IPS-15b (cell line): ENCODE data around the gene DCDC2C.

Experiments
- H3K27me3 ChIP-seq: one replicate; pipeline ENCODE4 v1.6.1; 2013; ENCODE audit warnings: low read length; ENCODE audit not compliant: control insufficient read depth, insufficient read depth
- H3K36me3 ChIP-seq: one replicate; pipeline ENCODE4 v1.6.1; 2013; ENCODE audit warnings: low read length; ENCODE audit not compliant: control insufficient read depth, insufficient read depth
- H3K4me1 ChIP-seq: one replicate; pipeline ENCODE4 v1.6.1; 2013; ENCODE audit warnings: mild to moderate bottlenecking, low read length; ENCODE audit not compliant: control insufficient read depth, insufficient read depth
- H3K4me3 ChIP-seq: one replicate; pipeline ENCODE4 v1.5.1; 2013; ENCODE audit warnings: low read depth, low read length
- H3K9ac ChIP-seq: one replicate; pipeline ENCODE4 v1.6.1; 2013; ENCODE audit warnings: low read depth, mild to moderate bottlenecking, low read length
- H3K9me3 ChIP-seq: one replicate; pipeline ENCODE4 v1.6.1; 2013; ENCODE audit warnings: mild to moderate bottlenecking, low read length; ENCODE audit not compliant: control insufficient read depth, insufficient read depth

DCDC2C gene

DNA sequence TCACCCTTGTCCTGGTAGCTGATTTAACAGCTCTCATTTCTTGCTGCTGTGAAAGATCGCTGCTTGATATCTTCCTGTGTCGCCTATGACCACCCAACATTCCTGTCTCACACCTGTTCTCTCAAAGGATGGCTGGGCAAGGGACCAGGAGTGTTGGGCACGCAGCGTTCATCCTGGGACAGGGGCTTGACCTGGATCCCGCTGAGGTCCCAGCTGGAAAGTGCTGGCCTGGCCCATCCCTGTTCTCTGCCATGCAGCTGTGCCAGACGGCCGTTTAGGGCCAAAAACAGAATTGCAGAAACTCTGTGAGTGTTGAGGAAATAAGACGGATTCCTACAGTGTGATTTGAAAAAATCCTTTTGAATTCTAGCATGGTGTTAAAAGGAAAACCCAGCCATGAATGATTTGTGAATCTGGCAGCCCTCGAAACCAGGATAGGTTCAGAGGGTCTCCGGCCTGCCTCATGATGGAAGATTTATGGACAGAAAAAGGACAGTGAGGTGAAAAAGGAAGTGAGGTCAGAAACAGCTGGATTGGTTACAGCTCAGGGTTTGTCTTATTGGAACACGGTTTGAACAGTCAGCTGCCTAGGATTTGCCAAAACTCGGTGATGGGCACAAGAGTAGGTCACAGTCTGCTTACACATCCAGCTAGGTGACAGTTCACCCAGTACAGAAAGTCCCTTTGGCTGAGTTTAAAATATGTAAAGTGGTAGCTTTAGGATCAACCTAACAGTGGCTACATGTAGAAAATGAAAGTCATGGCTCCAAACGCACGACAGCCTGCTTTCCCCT is 164.8 kb downstream of the DCDC2C start:
- H3K27me3 ChIP-seq: no peaks in the 10 kb centered on the region
- no peak overlapping the region for H3K9ac ChIP-seq
- H3K4me3 ChIP-seq: no peak overlapping the region
- no peaks in the 10 kb centered on the region for H3K9me3 ChIP-seq
- H3K4me1 ChIP-seq: no peaks in the 10 kb centered on the region
- no peaks in the 10 kb centered on the region for H3K36me3 ChIP-seq

DNA sequence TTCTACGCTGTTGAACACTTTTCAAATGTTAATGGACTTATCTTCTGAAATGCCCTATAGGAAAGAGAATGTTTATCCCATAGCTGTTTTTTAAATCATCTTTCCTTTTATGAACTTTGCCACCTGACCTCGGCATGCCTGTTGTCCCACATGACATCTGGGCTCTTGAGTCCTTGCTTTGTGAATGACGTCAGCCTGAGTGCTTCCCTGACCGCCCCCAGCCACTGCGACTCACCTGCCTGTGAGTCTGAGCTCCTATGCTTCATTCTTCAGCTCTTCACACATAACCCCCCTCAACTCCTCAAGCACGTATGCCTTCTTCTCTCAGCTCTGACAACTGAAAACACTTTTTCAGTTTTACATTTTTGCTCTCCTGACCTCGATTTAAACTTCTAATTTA is 166.8 kb downstream of the DCDC2C start:
- Histone ChIP-seq H3K4me1 (no peaks in the 10 kb centered on the region), H3K27me3 (no peaks in the 10 kb centered on the region), H3K9ac (no peak overlapping the region), H3K4me3 (no peak overlapping the region), H3K9me3 (no peaks in the 10 kb centered on the region), H3K36me3 (no peaks in the 10 kb centered on the region)

DNA sequence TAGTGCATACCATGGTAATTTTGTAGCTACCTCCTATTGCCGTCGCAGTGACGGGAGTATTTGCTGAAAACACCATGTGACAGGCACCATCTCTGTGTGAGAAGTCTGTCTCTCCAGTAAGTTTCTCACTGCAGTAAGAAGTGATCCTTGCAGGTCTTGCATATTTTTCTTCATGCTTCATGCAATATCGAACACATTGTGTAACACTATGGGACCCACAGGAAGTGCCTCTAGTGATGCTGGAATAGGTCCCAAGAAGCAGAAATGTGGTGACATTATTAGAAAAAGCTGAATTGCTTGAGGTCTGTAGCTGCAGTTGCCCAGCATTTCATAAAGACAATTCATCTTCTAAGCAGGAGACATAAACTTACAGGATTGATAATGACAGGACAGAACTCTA is 167.6 kb downstream of the DCDC2C start:
- H3K9ac ChIP-seq: no peak overlapping the region
- H3K27me3 ChIP-seq: no peaks in the 10 kb centered on the region
- H3K4me1 ChIP-seq: no peaks in the 10 kb centered on the region
- H3K36me3 ChIP-seq: no peaks in the 10 kb centered on the region
- no peak overlapping the region for H3K4me3 ChIP-seq
- H3K9me3 ChIP-seq: no peaks in the 10 kb centered on the region

DNA sequence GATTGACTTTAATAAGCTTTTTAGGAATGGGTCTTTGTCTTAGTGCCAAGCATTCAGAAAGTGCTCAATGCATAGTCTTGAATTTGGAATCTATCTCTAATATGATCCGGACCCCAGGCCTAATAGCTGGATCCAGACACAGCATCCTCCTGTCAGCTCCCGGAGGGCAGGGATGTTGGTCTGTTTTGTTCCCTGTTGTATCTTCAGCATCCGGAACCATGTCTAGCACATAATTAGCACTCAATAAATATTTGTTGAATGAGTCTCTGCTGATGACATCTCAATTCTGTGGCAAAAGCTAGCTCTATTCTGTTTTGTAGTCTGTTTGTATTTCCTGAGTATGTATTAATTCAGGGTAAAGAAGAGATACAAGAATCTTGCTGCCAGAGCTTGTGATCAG is 169.1 kb downstream of the DCDC2C start:
- Histone ChIP-seq H3K9ac (no peak overlapping the region), H3K9me3 (no peaks in the 10 kb centered on the region), H3K27me3 (no peaks in the 10 kb centered on the region), H3K4me1 (no peaks in the 10 kb centered on the region), H3K36me3 (no peaks in the 10 kb centered on the region), H3K4me3 (no peak overlapping the region)

DNA sequence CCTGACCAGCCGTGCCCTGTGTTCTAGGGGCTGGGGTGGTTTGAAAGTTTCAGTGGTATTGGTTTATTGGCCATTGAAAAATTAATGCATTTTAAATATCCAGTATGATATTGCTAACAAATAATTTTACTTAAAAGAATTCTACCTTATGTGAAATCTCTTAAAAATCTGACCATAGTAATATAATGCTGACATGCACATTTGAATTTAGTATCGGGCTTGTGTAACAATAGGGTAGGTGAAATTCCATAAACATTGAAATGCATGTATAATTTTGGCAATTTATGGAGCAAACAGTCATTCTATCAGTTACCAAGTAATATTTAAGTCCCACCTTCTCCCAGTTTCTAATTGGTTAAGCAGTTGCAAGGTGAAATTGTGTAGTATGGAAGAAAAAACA is 170.5 kb downstream of the DCDC2C start:
- H3K9ac ChIP-seq: no peak overlapping the region
- H3K9me3 ChIP-seq: no peaks in the 10 kb centered on the region
- no peaks in the 10 kb centered on the region for H3K36me3 ChIP-seq
- H3K4me3 ChIP-seq: no peak overlapping the region
- no peaks in the 10 kb centered on the region for H3K4me1 ChIP-seq
- no peaks in the 10 kb centered on the region for H3K27me3 ChIP-seq

DNA sequence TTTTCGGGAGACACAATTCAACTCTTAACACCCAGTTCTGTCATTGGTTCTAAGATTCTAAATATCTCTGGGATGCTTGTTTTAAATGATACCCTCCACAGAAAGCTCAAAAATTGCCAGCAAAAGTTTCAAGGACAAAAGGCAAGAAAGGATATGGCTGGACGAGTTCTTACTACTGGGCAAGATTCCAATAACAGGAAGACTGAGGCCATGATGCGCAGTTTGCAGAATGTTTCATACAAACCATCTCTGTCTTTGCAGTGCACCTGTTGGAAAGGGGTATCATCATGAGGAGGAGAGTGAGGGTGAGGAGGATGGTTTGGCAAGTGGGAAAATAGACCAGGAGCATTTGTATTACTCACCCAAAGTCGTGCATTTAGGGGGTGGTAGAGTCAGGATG is 172.8 kb downstream of the DCDC2C start:
- Histone ChIP-seq H3K27me3 (no peaks in the 10 kb centered on the region), H3K9me3 (no peaks in the 10 kb centered on the region), H3K36me3 (no peaks in the 10 kb centered on the region), H3K4me3 (no peak overlapping the region), H3K9ac (no peak overlapping the region), H3K4me1 (no peaks in the 10 kb centered on the region)

DNA sequence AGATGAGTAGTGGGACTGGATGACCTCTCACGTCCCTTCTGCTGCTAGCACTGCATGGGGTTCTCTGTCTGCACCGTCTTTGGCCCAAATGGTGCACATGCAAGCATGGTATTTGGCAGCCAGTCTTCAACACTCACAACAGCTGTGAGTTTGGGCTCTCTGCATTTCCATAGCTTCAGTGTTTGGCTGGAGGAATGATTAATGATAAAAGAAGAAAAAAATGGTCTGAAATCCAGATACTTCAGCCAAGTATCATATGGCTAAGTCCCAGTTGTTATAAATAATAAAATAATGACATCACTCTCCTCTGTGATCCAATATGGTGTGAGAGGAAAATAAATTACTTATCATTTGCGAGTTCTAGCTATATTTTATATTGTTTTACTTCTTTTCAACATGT is 173.3 kb downstream of the DCDC2C start:
- H3K9me3 ChIP-seq: no peaks in the 10 kb centered on the region
- H3K4me3 ChIP-seq: no peak overlapping the region
- no peak overlapping the region for H3K9ac ChIP-seq
- H3K4me1 ChIP-seq: no peaks in the 10 kb centered on the region
- no peaks in the 10 kb centered on the region for H3K27me3 ChIP-seq
- H3K36me3 ChIP-seq: no peaks in the 10 kb centered on the region

DNA sequence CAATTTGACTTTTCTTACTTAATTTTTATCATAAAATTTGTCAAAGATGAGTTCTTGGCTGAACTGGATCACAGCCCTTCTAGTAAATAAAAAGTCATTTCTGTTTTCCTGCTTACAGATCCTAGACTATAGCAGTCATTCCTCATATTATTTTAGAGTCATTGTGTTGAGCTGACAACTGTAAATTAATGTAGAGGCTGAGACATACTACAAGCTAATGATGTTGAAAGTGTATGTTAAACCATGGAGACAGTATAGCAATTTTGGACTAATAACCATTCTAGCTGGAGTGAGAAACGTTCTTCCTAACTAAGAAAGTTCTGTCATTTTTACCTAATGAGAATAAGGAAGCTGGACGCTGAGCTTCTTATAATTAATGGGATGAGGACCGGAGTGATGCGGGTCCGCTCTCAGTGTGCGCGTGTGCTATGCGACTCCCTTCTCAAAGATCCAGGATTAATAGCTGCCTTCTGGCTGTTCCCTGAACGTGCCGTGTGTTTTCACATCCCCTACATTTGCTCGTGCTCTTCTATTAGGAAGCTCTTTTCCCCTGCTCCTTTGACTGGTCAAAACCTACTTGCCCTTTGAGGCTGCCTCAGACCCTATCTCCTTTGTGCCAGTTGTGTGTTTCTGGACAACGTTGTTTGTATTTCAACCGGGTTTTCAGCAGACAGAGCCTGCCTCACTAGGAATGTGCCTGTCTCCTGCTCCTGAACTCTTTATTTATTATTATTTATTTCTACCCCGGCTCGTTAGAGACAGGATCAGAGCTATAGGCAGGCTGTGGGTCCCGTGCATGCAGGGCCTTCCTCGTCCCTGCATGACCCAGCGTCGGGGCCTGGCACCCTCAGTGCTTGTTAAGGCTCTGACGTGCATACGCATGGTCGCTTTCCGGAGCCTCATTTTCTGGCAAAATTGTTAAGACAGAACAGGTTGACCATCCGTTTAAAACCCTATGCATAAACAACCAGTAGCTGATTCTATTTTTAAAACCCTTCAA is 182.6 kb downstream of the DCDC2C start:
- no peaks in the 10 kb centered on the region for H3K4me1 ChIP-seq
- H3K4me3 ChIP-seq: no peak overlapping the region
- no peaks in the 10 kb centered on the region for H3K9me3 ChIP-seq
- no peaks in the 10 kb centered on the region for H3K36me3 ChIP-seq
- H3K9ac ChIP-seq: no peak overlapping the region
- H3K27me3 ChIP-seq: no peaks in the 10 kb centered on the region

DNA sequence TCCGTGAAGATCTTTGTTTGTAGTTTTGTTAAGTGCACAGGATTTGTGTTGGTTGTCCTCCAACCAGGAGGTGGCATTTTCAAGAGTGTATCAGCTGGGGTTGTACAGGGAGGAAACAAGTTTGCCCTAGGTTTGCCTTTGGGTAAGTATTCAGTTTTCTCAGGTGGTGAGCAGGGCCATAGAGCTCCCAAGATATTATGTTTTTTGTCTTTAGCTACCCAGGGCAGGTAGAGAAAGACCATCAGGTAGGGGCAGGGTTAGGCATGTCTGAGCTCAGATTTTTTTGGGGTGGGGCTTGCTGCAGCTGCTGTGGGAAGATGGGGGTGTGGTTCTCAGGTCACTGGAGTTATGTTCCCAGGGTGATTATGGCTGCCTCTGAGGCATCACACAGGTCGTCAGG is 191.6 kb downstream of the DCDC2C start:
- no peak overlapping the region for H3K4me3 ChIP-seq
- no peak overlapping the region for H3K9ac ChIP-seq
- H3K36me3 ChIP-seq: no peaks in the 10 kb centered on the region
- H3K27me3 ChIP-seq: no peaks in the 10 kb centered on the region
- no peaks in the 10 kb centered on the region for H3K9me3 ChIP-seq
- H3K4me1 ChIP-seq: no peaks in the 10 kb centered on the region
